Liver (tissue), 9 donors: Measurements from ENCODE around the gene DNAH2. TPM values are rescaled to one million over a fixed set of nuclear protein-coding genes. Genes with fewer than 3 reads are reported as not detected.

Experiments
- DNase-seq: peaks from one replicate; pipeline ENCODE4 v3.0.0-alpha.2; 2017; ENCODE audit warnings: low spot score
- H3K27ac ChIP-seq, 2 donors: one replicate each; pipeline ENCODE4 v1.7.0; 2013; ENCODE audit warnings: inconsistent platforms in 2 of 2, low read length in 2 of 2, control low read depth in 1 of 2, low read depth in 1 of 2, mild to moderate bottlenecking in 1 of 2
- H3K27me3 ChIP-seq, 4 donors: one replicate each; pipeline versions ENCODE4 v1.6.1 to v1.7.0; 2013; ENCODE audit warnings: low read length in 3 of 4, inconsistent platforms in 1 of 4, mild to moderate bottlenecking in 1 of 4, moderate library complexity in 1 of 4; ENCODE audit not compliant: control insufficient read depth in 4 of 4, insufficient read depth in 4 of 4
- H3K36me3 ChIP-seq, 4 donors: one replicate each; pipeline versions ENCODE4 v1.6.1 to v1.7.0; 2013; ENCODE audit warnings: low read length in 3 of 4, mild to moderate bottlenecking in 3 of 4, low read depth in 1 of 4, moderate library complexity in 1 of 4; ENCODE audit not compliant: control insufficient read depth in 4 of 4, insufficient read depth in 3 of 4
- H3K4me1 ChIP-seq, 4 donors: one replicate each; pipeline versions ENCODE4 v1.6.1 to v1.7.0; 2013; ENCODE audit warnings: low read length in 3 of 4, mild to moderate bottlenecking in 3 of 4, moderate library complexity in 1 of 4; ENCODE audit not compliant: control insufficient read depth in 4 of 4, insufficient read depth in 4 of 4
- H3K4me3 ChIP-seq, 3 donors: one replicate each; pipeline versions ENCODE4 v1.6.1 to v1.7.0; 2013; ENCODE audit warnings: low read length in 3 of 3, control low read depth in 1 of 3, low read depth in 1 of 3, mild to moderate bottlenecking in 1 of 3
- H3K9ac ChIP-seq, 2 donors: one replicate each; pipeline ENCODE4 v1.7.0; 2013; ENCODE audit warnings: low read length in 2 of 2, mild to moderate bottlenecking in 2 of 2, moderate library complexity in 2 of 2, control low read depth in 1 of 2, low read depth in 1 of 2
- H3K9me3 ChIP-seq, 4 donors: one replicate each; pipeline versions ENCODE4 v1.6.1 to v1.7.0; 2013; ENCODE audit warnings: low read length in 3 of 4; ENCODE audit not compliant: control insufficient read depth in 4 of 4
- ATF3 ChIP-seq: IDR thresholded peaks from 2 replicates; pipeline ENCODE4 v1.6.1; 2016; ENCODE audit warnings: antibody characterized with exemption
- CTCF ChIP-seq: fragments of 150-350 bp; IDR thresholded peaks from 2 replicates; pipeline ENCODE4 v1.5.1; 2017; ENCODE audit warnings: improper control_type of control experiment, low read depth, low read length; ENCODE audit not compliant: missing input control
- EGR1 ChIP-seq, 2 donors: IDR thresholded peaks; 2 replicates each; pipeline ENCODE4 v1.6.1; 2016 to 2018; ENCODE audit warnings: antibody characterized with exemption in 2 of 2, low read depth in 2 of 2
- FOXA1 ChIP-seq: IDR thresholded peaks from 2 replicates; pipeline ENCODE4 v1.6.1; 2016; ENCODE audit warnings: antibody characterized with exemption
- FOXA2 ChIP-seq: IDR thresholded peaks from 2 replicates; pipeline ENCODE4 v1.6.1; 2016; ENCODE audit warnings: antibody characterized with exemption
- GABPA ChIP-seq, 2 donors: IDR thresholded peaks in 1 of 2; conservative IDR thresholded peaks in 1 of 2; 2 replicates each; pipeline ENCODE4 v1.6.1; 2016; ENCODE audit warnings: antibody characterized with exemption in 2 of 2, mild to moderate bottlenecking in 1 of 2, moderate library complexity in 1 of 2
- HNF4A ChIP-seq, 2 donors: conservative IDR thresholded peaks; 2 replicates each; pipeline ENCODE4 v1.6.1; 2016; ENCODE audit warnings: antibody characterized with exemption in 2 of 2, mild to moderate bottlenecking in 2 of 2
- HNF4G ChIP-seq: IDR thresholded peaks from 2 replicates; pipeline ENCODE4 v1.6.1; 2016; ENCODE audit warnings: antibody characterized with exemption
- JUND ChIP-seq, 2 donors: IDR thresholded peaks; 2 replicates each; pipeline ENCODE4 v1.6.1; 2016; ENCODE audit warnings: antibody characterized with exemption in 2 of 2
- MAX ChIP-seq: IDR thresholded peaks from 2 replicates; pipeline ENCODE4 v1.6.1; 2016; ENCODE audit warnings: antibody characterized with exemption
- NR2F2 ChIP-seq: IDR thresholded peaks from 2 replicates; pipeline ENCODE4 v1.6.1; 2016; ENCODE audit warnings: antibody characterized with exemption
- RAD21 ChIP-seq, 2 donors: IDR thresholded peaks; 2 replicates each; pipeline ENCODE4 v1.6.1; 2016; ENCODE audit warnings: antibody characterized with exemption in 2 of 2, mild to moderate bottlenecking in 2 of 2
- REST ChIP-seq: IDR thresholded peaks from 2 replicates; pipeline ENCODE4 v1.6.1; 2016; ENCODE audit warnings: antibody characterized with exemption, mild to moderate bottlenecking
- RXRA ChIP-seq, 2 donors: IDR thresholded peaks; 2 replicates each; pipeline ENCODE4 v1.6.1; 2017 to 2018; ENCODE audit warnings: antibody characterized with exemption in 2 of 2, mild to moderate bottlenecking in 1 of 2
- SP1 ChIP-seq: IDR thresholded peaks from 2 replicates; pipeline ENCODE4 v1.6.1; 2018; ENCODE audit warnings: antibody characterized with exemption, mild to moderate bottlenecking
- TAF1 ChIP-seq: conservative IDR thresholded peaks from 2 replicates; pipeline ENCODE4 v1.6.1; 2016; ENCODE audit warnings: antibody characterized with exemption, mild to moderate bottlenecking
- YY1 ChIP-seq: IDR thresholded peaks from 2 replicates; pipeline ENCODE4 v1.6.1; 2016; ENCODE audit warnings: antibody characterized with exemption, mild to moderate bottlenecking
- ZBTB33 ChIP-seq: IDR thresholded peaks from 2 replicates; pipeline ENCODE4 v1.6.1; 2016; ENCODE audit warnings: antibody characterized with exemption
- WGBS: extraction: QIAGEN DNeasy Blood & Tissue Kit; methylation state at CpG from one replicate; pipeline ENCODE4 v1.1.7; 2013; 5-methylcytosine and 5-hydroxymethylcytosine counted together
- polyA plus RNA-seq, 2 donors: library from polyadenylated mRNA; stranded (reverse) in 1 of 2; unstranded in 1 of 2; fragments of 200-250 nt in 1 of 2; fragments of >200 nt in 1 of 2; fragmentation: Nextera tagmentation in 1 of 2; extraction: Ambion mirVana in 1 of 2; gene quantifications; one replicate each; pipeline versions ENCODE4 v1.2.1 to v1.2.3, GENCODE V29; 2013 to 2015
- total RNA-seq, 2 donors: library from RNA; depleted of rRNA; stranded (reverse); fragments of >200 nt; gene quantifications; one replicate each; pipeline ENCODE4 v1.2.3, GENCODE V29; 2014
- donor health status: healthy.
- donor health status: healthy.
- donor health status: healthy.
- donor health status: healthy.
- donor health status: healthy.

Gene DNAH2
- total and polyA plus RNA-seq, 4 donors: under 0.01 to 0.25 (median 0.05) TPM

- no peak for TF ChIP-seq RXRA (IDR thresholded peaks at IDR 0.05)
- no peak for TF ChIP-seq GABPA (IDR thresholded peaks at IDR 0.05 in 1 of 2, conservative IDR thresholded peaks at IDR 0.05 in 1 of 2)
- no peak for TF ChIP-seq RAD21 (IDR thresholded peaks at IDR 0.05)
Measured at GRCh38 chr17:7853691-7854038, 136.1 kb downstream of the DNAH2 start (continued).

GRCh38 chr17:7854078-7854777 is 136.7 kb downstream of the DNAH2 start:
- Histone ChIP-seq H3K9ac (no peak overlapping the region), H3K9me3 (no peaks in the 10 kb centered on the region), H3K27me3 (no peaks in the 10 kb centered on the region), H3K36me3 (peaks cover 15 to 34% (median 23%) of the 10 kb centered on the region in 4 donors), H3K4me3 (no peak overlapping the region), H3K4me1 (peaks cover 5 to 37% (median 31%) of the 10 kb centered on the region in 4 donors), H3K27ac (no peak overlapping the region)
- TF ChIP-seq MAX (no peak), NR2F2 (no peak)
- DNase-seq: no peak
- WGBS: 82% methylated on average over 31 of the region's 31 CpGs

- no peaks in the 10 kb centered on the region for H3K9me3 ChIP-seq
- peak within 1 kb of the TSS; percentile 86 to 97 for H3K27ac ChIP-seq
- H3K4me3 ChIP-seq: no peak within 1 kb of the TSS
- no peak within 1 kb of the TSS for H3K9ac ChIP-seq
- peaks cover 10 to 26% (median 15%) of the 10 kb centered on the region in 4 donors for H3K36me3 ChIP-seq
- H3K4me1 ChIP-seq: peaks cover 5 to 43% (median 33%) of the 10 kb centered on the region in 4 donors
- DNase-seq: peak; percentile 32
- TF ChIP-seq TAF1: no peak
- TF ChIP-seq ZBTB33: no peak
- no peak for TF ChIP-seq FOXA1
- no peak for TF ChIP-seq RAD21 (IDR thresholded peaks at IDR 0.05)
- no peak for TF ChIP-seq MAX
- TF ChIP-seq FOXA2: no peak
- TF ChIP-seq REST: no peak
- TF ChIP-seq SP1: no peak
- no peak for TF ChIP-seq JUND (IDR thresholded peaks at IDR 0.05)
- no peak for TF ChIP-seq NR2F2
- TF ChIP-seq HNF4G: no peak
- TF ChIP-seq EGR1 (IDR thresholded peaks at IDR 0.05; ENCODE audit: low read depth in 2 of 2): no peak
- no peak for TF ChIP-seq GABPA (IDR thresholded peaks at IDR 0.05 in 1 of 2, conservative IDR thresholded peaks at IDR 0.05 in 1 of 2)
- TF ChIP-seq ATF3: no peak
- no peak for TF ChIP-seq YY1
- no peak for TF ChIP-seq HNF4A (conservative IDR thresholded peaks at IDR 0.05)
- TF ChIP-seq RXRA (IDR thresholded peaks at IDR 0.05): no peak
- no peak for TF ChIP-seq CTCF
- 74% methylated on average over 57 of the region's 57 CpGs for WGBS
- H3K27me3 ChIP-seq: no peaks in the 10 kb centered on the region
Measured at GRCh38 chr17:7854851-7855659, 137.5 kb downstream of the DNAH2 start, which contains the start of gene TMEM88. TMEM88 (plus strand) TSS chr17:7855066; CDS start chr17:7855075, 9 bp downstream.
